Ishikawa (cell line): ENCODE measurements around the gene SKIDA1.

Experiments
- CEBPB ChIP-seq: IDR thresholded peaks from 2 replicates; pipeline ENCODE4 v1.6.1; 2012
- CREB1 ChIP-seq: IDR thresholded peaks from 2 replicates; pipeline ENCODE4 v1.6.1; 2012; ENCODE audit warnings: low read depth
- EGR1 ChIP-seq: IDR thresholded peaks from 2 replicates; pipeline ENCODE4 v1.6.1; 2012
- EP300 ChIP-seq: IDR thresholded peaks from 2 replicates; pipeline ENCODE4 v1.6.1; 2012; ENCODE audit warnings: borderline replicate concordance
- NFIC ChIP-seq: IDR thresholded peaks from 2 replicates; pipeline ENCODE4 v1.6.1; 2012
- RAD21 ChIP-seq: IDR thresholded peaks from 2 replicates; pipeline ENCODE4 v1.6.1; 2012; ENCODE audit warnings: low read depth
- TAF1 ChIP-seq: IDR thresholded peaks from 2 replicates; pipeline ENCODE4 v1.6.1; 2012; ENCODE audit warnings: low read depth, mild to moderate bottlenecking
- TCF12 ChIP-seq: IDR thresholded peaks from 2 replicates; pipeline ENCODE4 v1.6.1; 2012; ENCODE audit warnings: low read depth
- TEAD4 ChIP-seq: IDR thresholded peaks from 2 replicates; pipeline ENCODE4 v1.6.1; 2012
- USF1 ChIP-seq: IDR thresholded peaks from 2 replicates; pipeline ENCODE4 v1.6.1; 2012
- YY1 ChIP-seq: IDR thresholded peaks from 2 replicates; pipeline ENCODE4 v1.6.1; 2012; ENCODE audit warnings: low read depth
- ZBTB7A ChIP-seq: IDR thresholded peaks from 2 replicates; pipeline ENCODE4 v1.6.1; 2012; ENCODE audit warnings: low read depth
- TF ChIP-seq, protein P1 (sequence below): IDR thresholded peaks from 2 replicates; pipeline ENCODE4 v1.6.1; 2012
- TF ChIP-seq, protein P2 (sequence below): IDR thresholded peaks from 2 replicates; pipeline ENCODE4 v1.6.1; 2012; ENCODE audit warnings: low read depth, mild to moderate bottlenecking

GRCh38 chr10:21519397-21519933 lies 6.0 kb downstream of the SKIDA1 start:
- TF ChIP-seq CREB1: no peak
- TF ChIP-seq EP300: no peak
- no peak for TF ChIP-seq RAD21
- no peak for TF ChIP-seq TEAD4
- no peak for TF ChIP-seq CEBPB
- TF ChIP-seq, protein P1, sequence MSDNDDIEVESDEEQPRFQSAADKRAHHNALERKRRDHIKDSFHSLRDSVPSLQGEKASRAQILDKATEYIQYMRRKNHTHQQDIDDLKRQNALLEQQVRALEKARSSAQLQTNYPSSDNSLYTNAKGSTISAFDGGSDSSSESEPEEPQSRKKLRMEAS: no peak
- no peak for TF ChIP-seq TAF1
- TF ChIP-seq YY1: no peak
- TF ChIP-seq, protein P2, sequence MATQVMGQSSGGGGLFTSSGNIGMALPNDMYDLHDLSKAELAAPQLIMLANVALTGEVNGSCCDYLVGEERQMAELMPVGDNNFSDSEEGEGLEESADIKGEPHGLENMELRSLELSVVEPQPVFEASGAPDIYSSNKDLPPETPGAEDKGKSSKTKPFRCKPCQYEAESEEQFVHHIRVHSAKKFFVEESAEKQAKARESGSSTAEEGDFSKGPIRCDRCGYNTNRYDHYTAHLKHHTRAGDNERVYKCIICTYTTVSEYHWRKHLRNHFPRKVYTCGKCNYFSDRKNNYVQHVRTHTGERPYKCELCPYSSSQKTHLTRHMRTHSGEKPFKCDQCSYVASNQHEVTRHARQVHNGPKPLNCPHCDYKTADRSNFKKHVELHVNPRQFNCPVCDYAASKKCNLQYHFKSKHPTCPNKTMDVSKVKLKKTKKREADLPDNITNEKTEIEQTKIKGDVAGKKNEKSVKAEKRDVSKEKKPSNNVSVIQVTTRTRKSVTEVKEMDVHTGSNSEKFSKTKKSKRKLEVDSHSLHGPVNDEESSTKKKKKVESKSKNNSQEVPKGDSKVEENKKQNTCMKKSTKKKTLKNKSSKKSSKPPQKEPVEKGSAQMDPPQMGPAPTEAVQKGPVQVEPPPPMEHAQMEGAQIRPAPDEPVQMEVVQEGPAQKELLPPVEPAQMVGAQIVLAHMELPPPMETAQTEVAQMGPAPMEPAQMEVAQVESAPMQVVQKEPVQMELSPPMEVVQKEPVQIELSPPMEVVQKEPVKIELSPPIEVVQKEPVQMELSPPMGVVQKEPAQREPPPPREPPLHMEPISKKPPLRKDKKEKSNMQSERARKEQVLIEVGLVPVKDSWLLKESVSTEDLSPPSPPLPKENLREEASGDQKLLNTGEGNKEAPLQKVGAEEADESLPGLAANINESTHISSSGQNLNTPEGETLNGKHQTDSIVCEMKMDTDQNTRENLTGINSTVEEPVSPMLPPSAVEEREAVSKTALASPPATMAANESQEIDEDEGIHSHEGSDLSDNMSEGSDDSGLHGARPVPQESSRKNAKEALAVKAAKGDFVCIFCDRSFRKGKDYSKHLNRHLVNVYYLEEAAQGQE: no peak
- no peak for TF ChIP-seq NFIC
- no peak for TF ChIP-seq TCF12
- TF ChIP-seq USF1: no peak
- no peak for TF ChIP-seq EGR1
- no peak for TF ChIP-seq ZBTB7A
